WTC11 (cell line): ENCODE data around the gene SNRPA1. TPM values are rescaled to one million over a fixed set of nuclear protein-coding genes. Genes with fewer than 3 reads are reported as not detected.

Source experiments
- ATAC-seq: fragments of 200-7000 bp; cut with Tn5 transposase; 2 replicates; pipeline ENCODE4 v1.10.0; 2021; ENCODE audit warnings: mild to moderate bottlenecking, moderate library complexity
- CTCF ChIA-PET: fragments of 300-600 bp; sonication (Branson Sonifier 250); formaldehyde crosslinking; loops from one replicate; lab custom pipeline; 2021; ENCODE audit warnings: antibody characterized with exemption; lab: Charles Lee
- POLR2A ChIA-PET: fragments of 350-600 bp; sonication (Branson Sonifier 250); formaldehyde crosslinking; loops from one replicate; lab custom pipeline; 2021; ENCODE audit warnings: antibody characterized with exemption; lab: Charles Lee
- DNase-seq: peaks from one replicate; pipeline ENCODE4 v3.0.0; 2021; ENCODE audit warnings: low spot score
- H3K27ac Mint-ChIP-seq: 2 replicates; pipeline ENCODE4 v1.8.0; 2021; ENCODE audit warnings: mixed read lengths
- H3K27me3 Mint-ChIP-seq: 2 replicates; pipeline ENCODE4 v1.8.0; 2021; ENCODE audit warnings: low read depth, mild to moderate bottlenecking, moderate library complexity, mixed read lengths
- H3K36me3 Mint-ChIP-seq: 2 replicates; pipeline ENCODE4 v1.8.0; 2021; ENCODE audit warnings: mixed read lengths
- H3K4me1 Mint-ChIP-seq: 2 replicates; pipeline ENCODE4 v1.8.0; 2022; ENCODE audit warnings: mixed read lengths
- H3K4me3 Mint-ChIP-seq: 2 replicates; pipeline ENCODE4 v1.8.0; 2021; ENCODE audit warnings: mild to moderate bottlenecking, moderate library complexity, mixed read lengths
- H3K9me3 Mint-ChIP-seq: 2 replicates; pipeline ENCODE4 v1.8.0; 2021; ENCODE audit warnings: mixed read lengths
- ESRRA ChIP-seq: sonication (generic); formaldehyde crosslinking; IDR thresholded peaks from 2 replicates; pipeline ENCODE4 v1.8.1; 2022; ENCODE audit warnings: mild to moderate bottlenecking, missing genetic modification reagents, borderline replicate concordance
- FOXJ3 ChIP-seq: sonication (generic); formaldehyde crosslinking; IDR thresholded peaks from 2 replicates; pipeline ENCODE4 v1.9.0; 2021; ENCODE audit warnings: missing genetic modification reagents, mild to moderate bottlenecking, borderline replicate concordance
- IRF2 ChIP-seq: sonication (generic); formaldehyde crosslinking; IDR thresholded peaks from 2 replicates; pipeline ENCODE4 v1.8.0; 2022; ENCODE audit warnings: low read depth, missing genetic modification reagents, borderline replicate concordance
- NFE2L1 ChIP-seq: sonication (generic); formaldehyde crosslinking; IDR thresholded peaks from 2 replicates; pipeline ENCODE4 v1.8.1; 2023; ENCODE audit warnings: missing genetic modification reagents
- NR2C2 ChIP-seq: sonication (generic); formaldehyde crosslinking; IDR thresholded peaks from 2 replicates; pipeline ENCODE4 v1.8.0; 2022; ENCODE audit warnings: mild to moderate bottlenecking, missing genetic modification reagents
- PRRX2 ChIP-seq: fragments of 250-450 bp; sonication (Bioruptor Pico); IDR thresholded peaks from 2 replicates; pipeline ENCODE4 v1.8.0; 2021; ENCODE audit warnings: mild to moderate bottlenecking
- RORB ChIP-seq: fragments of 250-450 bp; sonication (Bioruptor Pico); IDR thresholded peaks from 2 replicates; pipeline ENCODE4 v1.9.0; 2021; ENCODE audit warnings: mild to moderate bottlenecking
- SMAD4 ChIP-seq: sonication (generic); formaldehyde crosslinking; IDR thresholded peaks from 2 replicates; pipeline ENCODE4 v1.8.0; 2022; ENCODE audit warnings: mild to moderate bottlenecking, missing genetic modification reagents
- ZBTB21 ChIP-seq: sonication (generic); formaldehyde crosslinking; IDR thresholded peaks from 2 replicates; pipeline ENCODE4 v1.8.1; 2023; ENCODE audit warnings: mild to moderate bottlenecking, missing genetic modification reagents, borderline replicate concordance
- ZNF671 ChIP-seq: fragments of 250-450 bp; sonication (Bioruptor Pico); IDR thresholded peaks from 2 replicates; pipeline ENCODE4 v1.8.0; 2021; ENCODE audit warnings: mild to moderate bottlenecking
- total RNA-seq: library from RNA; stranded (reverse); gene quantifications from 3 replicates; pipeline ENCODE4 v1.2.3, GENCODE V29; 2021
- TF ChIP-seq, protein P1 (sequence below): fragments of 250-450 bp; sonication (Bioruptor Pico); IDR thresholded peaks from 2 replicates; pipeline ENCODE4 v1.9.0; 2021; ENCODE audit warnings: moderate library complexity, mild to moderate bottlenecking, inconsistent platforms, borderline replicate concordance
- TF ChIP-seq, protein P2 (sequence below): sonication (generic); formaldehyde crosslinking; IDR thresholded peaks from 2 replicates; pipeline ENCODE4 v1.8.1; 2022; ENCODE audit warnings: missing genetic modification reagents, borderline replicate concordance
- TF ChIP-seq, protein P3 (sequence below): sonication (generic); formaldehyde crosslinking; conservative IDR thresholded peaks from 2 replicates; pipeline ENCODE4 v1.8.1; 2022; ENCODE audit warnings: mild to moderate bottlenecking, missing genetic modification reagents
- TF ChIP-seq, protein P4 (sequence below): sonication (generic); formaldehyde crosslinking; IDR thresholded peaks from 2 replicates; pipeline ENCODE4 v1.8.0; 2022; ENCODE audit warnings: missing genetic modification reagents
- TF ChIP-seq, protein P5 (sequence below): sonication (generic); formaldehyde crosslinking; IDR thresholded peaks from 2 replicates; pipeline ENCODE4 v1.8.1; 2022; ENCODE audit warnings: low read depth, missing genetic modification reagents, borderline replicate concordance
- TF ChIP-seq, protein P6 (sequence below): sonication (generic); formaldehyde crosslinking; IDR thresholded peaks from 2 replicates; pipeline ENCODE4 v1.8.0; 2023; ENCODE audit warnings: mild to moderate bottlenecking, missing genetic modification reagents

SNRPA1 gene
- total RNA-seq, 1 experiment from 2014 or later = 170 TPM

DNA sequence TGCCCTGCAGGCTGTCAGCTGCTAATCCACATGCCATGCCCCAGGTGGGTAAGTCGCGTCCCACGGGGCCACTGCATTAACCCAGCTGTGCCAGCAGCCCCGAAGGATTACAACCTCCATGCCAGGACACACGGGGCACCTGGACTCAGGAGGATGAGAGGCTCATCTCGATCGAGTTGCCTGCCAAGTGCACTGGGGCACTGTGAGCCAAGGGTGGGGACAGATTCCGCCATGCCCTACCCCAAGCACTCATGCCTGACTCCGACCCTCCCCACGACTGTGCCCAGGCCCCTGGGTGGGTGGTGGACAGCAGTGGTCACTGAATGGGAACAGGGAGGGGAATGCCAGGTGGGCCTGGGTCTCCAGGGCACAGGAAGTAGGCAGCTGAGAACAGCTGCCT lies 20.7 kb upstream of the SNRPA1 start (continued):
- TF ChIP-seq IRF2 (CRISPR knock-in tag) (no peak), RORB (CRISPR knock-in tag) (no peak), SMAD4 (CRISPR knock-in tag) (no peak)
- TF ChIP-seq, all 79 proteins: peak for 0

DNA sequence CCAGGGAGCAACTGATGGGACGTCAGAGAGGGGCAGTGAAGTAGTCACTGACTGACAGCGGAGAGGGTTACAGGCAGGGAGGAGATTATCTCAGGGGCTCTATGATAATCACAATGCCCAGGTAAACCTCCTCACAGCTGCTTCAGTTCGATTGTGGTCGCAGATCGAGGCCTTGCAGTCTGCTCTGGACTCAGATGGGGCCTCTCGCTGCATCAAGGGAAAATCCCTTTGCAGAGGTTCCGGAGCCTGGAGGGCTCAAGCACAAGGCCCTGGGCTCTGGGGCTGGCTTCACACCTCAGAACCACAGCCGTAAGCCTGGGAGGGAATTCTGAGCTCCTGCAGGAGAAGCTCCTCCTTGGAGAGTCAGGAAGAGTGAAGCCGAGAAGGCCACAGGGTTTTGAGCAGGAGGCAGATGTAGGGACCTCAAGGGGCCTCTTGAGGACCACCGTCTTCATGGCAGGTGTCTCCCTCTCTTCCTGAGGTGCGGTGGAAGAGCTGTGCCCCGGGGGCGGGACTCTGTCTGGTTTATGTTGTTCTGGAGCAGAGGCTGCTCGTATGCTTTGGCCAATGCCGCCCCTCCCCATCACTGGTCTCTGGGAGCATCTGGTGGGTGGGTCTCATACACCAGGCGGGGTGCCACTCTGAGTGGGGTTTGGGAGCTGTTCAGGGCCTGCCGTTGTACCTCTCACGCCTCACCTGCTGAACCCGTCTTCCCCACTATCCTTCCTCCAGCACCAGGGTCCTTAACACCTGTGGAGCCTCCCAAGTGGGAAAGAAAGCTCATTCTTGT lies 19.5 kb upstream of the SNRPA1 start:
- no peaks in the 10 kb centered on the region for H3K36me3 Mint-ChIP-seq
- H3K4me3 Mint-ChIP-seq = no peak overlapping the region
- DNase-seq (peak; percentile 9), ATAC-seq (no peak)
- CTCF ChIA-PET = interaction anchor here (0.7 kb wide), 1 partner anchor 26 kb away, joined by 3 read pairs; no protein-coding TSS in a partner anchor
- no peaks in the 10 kb centered on the region for H3K4me1 Mint-ChIP-seq
- 0 out of 2 replicates have a peak, but pooled peaks cover 2% of the 10 kb centered on the region for H3K27me3 Mint-ChIP-seq
- TF ChIP-seq PRRX2 = no peak
- POLR2A ChIA-PET = no interaction called here
- no peak overlapping the region for H3K27ac Mint-ChIP-seq
- peaks cover 3% of the 10 kb centered on the region; the same call in 1 of the 2 replicates for H3K9me3 Mint-ChIP-seq

DNA sequence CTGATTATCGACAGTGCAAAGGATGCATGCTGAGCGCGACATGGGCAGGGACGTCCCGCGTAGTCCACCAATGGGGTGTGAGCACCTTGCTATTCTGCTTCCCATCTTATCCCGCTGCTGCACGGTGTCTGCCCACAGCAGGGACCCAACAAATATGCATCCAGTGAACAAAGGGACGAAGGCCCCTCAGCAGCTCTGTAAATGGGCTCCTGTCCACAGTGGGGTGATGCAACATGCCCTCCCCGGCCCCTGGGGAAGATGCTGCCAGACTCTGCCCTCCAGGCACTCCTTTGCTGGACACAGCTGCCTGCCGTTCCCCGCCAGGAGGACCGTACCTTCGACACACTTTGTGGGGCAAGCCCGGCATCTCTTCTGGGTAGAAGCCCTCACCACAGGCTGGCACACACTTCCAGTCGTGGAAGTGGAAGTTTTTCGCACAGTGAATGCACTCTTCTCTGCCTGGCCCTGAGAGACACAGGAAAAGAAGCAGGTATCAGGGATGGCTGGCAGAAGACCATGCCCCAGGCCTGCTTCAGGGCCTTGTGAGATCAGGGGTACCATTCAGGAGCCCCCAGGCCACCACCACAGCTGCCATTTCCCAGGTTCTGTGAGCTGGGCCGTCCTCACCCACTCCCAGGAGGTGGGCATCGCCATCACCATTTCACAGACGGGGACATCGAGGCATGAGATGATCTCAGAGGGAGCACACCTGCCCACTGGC lies 18.2 kb upstream of the SNRPA1 start:
- DNase-seq (peak; percentile 11), ATAC-seq (no peak)
- CTCF ChIA-PET = interaction anchor here (1.5 kb wide), 1 partner anchor 8 kb away, joined by 5 read pairs; no protein-coding TSS in a partner anchor
- Mint-ChIP-seq H3K27me3 (0 out of 2 replicates have a peak, but pooled peaks cover 2% of the 10 kb centered on the region), H3K9me3 (peaks cover 3% of the 10 kb centered on the region; the same call in 1 of the 2 replicates), H3K4me1 (no peaks in the 10 kb centered on the region), H3K4me3 (no peak overlapping the region), H3K27ac (no peak overlapping the region), H3K36me3 (no peaks in the 10 kb centered on the region)
- TF ChIP-seq SMAD4 (CRISPR knock-in tag) (no peak), ZNF671 (CRISPR knock-in tag) (no peak), NR2C2 (CRISPR knock-in tag) (no peak), ESRRA (CRISPR knock-in tag) (no peak)
- TF ChIP-seq, protein P1, sequence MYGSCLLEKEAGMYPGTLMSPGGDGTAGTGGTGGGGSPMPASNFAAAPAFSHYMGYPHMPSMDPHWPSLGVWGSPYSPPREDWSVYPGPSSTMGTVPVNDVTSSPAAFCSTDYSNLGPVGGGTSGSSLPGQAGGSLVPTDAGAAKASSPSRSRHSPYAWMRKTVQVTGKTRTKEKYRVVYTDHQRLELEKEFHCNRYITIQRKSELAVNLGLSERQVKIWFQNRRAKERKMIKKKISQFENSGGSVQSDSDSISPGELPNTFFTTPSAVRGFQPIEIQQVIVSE (CRISPR knock-in tag) = no peak
- TF ChIP-seq, protein P2, sequence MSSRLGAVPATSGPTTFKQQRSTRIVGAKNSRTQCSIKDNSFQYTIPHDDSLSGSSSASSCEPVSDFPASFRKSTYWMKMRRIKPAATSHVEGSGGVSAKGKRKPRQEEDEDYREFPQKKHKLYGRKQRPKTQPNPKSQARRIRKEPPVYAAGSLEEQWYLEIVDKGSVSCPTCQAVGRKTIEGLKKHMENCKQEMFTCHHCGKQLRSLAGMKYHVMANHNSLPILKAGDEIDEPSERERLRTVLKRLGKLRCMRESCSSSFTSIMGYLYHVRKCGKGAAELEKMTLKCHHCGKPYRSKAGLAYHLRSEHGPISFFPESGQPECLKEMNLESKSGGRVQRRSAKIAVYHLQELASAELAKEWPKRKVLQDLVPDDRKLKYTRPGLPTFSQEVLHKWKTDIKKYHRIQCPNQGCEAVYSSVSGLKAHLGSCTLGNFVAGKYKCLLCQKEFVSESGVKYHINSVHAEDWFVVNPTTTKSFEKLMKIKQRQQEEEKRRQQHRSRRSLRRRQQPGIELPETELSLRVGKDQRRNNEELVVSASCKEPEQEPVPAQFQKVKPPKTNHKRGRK (CRISPR knock-in tag) = no peak
- TF ChIP-seq, protein P3, sequence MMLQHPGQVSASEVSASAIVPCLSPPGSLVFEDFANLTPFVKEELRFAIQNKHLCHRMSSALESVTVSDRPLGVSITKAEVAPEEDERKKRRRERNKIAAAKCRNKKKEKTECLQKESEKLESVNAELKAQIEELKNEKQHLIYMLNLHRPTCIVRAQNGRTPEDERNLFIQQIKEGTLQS (CRISPR knock-in tag) = no peak; the same call in 1 of the 2 replicates
- TF ChIP-seq, protein P4, sequence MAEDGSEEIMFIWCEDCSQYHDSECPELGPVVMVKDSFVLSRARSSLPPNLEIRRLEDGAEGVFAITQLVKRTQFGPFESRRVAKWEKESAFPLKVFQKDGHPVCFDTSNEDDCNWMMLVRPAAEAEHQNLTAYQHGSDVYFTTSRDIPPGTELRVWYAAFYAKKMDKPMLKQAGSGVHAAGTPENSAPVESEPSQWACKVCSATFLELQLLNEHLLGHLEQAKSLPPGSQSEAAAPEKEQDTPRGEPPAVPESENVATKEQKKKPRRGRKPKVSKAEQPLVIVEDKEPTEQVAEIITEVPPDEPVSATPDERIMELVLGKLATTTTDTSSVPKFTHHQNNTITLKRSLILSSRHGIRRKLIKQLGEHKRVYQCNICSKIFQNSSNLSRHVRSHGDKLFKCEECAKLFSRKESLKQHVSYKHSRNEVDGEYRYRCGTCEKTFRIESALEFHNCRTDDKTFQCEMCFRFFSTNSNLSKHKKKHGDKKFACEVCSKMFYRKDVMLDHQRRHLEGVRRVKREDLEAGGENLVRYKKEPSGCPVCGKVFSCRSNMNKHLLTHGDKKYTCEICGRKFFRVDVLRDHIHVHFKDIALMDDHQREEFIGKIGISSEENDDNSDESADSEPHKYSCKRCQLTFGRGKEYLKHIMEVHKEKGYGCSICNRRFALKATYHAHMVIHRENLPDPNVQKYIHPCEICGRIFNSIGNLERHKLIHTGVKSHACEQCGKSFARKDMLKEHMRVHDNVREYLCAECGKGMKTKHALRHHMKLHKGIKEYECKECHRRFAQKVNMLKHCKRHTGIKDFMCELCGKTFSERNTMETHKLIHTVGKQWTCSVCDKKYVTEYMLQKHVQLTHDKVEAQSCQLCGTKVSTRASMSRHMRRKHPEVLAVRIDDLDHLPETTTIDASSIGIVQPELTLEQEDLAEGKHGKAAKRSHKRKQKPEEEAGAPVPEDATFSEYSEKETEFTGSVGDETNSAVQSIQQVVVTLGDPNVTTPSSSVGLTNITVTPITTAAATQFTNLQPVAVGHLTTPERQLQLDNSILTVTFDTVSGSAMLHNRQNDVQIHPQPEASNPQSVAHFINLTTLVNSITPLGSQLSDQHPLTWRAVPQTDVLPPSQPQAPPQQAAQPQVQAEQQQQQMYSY (CRISPR knock-in tag) = no peak
- POLR2A ChIA-PET = no interaction called here

DNA sequence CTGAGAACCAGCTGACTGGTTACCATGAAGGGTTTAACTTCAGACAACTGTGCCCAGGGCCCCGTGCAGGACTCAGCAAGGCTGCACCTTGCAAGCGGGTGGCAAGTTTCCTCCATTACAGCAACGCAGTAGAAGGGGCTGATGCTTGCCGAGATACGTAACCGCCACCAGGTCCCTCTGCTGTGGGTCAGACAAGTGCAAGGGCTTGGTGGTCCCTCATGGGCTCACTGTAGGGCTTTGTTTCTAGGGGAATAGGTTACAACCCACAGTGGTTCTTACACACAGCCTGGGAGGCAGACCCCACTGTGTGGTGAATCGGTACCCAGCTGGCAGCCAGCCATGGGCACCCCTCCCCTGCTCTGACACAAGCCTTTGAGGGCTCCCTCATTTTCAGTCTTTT lies 15.5 kb upstream of the SNRPA1 start:
- Mint-ChIP-seq H3K27me3 (no peaks in the 10 kb centered on the region), H3K36me3 (no peaks in the 10 kb centered on the region), H3K4me3 (no peak overlapping the region), H3K27ac (no peak overlapping the region), H3K9me3 (peaks cover 3% of the 10 kb centered on the region; the same call in 1 of the 2 replicates), H3K4me1 (no peaks in the 10 kb centered on the region)
- POLR2A ChIA-PET = no interaction called here
- CTCF ChIA-PET = interaction anchor here (0.7 kb wide), 1 partner anchor 17 kb away, joined by 3 read pairs; no protein-coding TSS in a partner anchor
- DNase-seq (no peak), ATAC-seq (no peak)
- TF ChIP-seq, protein P5, sequence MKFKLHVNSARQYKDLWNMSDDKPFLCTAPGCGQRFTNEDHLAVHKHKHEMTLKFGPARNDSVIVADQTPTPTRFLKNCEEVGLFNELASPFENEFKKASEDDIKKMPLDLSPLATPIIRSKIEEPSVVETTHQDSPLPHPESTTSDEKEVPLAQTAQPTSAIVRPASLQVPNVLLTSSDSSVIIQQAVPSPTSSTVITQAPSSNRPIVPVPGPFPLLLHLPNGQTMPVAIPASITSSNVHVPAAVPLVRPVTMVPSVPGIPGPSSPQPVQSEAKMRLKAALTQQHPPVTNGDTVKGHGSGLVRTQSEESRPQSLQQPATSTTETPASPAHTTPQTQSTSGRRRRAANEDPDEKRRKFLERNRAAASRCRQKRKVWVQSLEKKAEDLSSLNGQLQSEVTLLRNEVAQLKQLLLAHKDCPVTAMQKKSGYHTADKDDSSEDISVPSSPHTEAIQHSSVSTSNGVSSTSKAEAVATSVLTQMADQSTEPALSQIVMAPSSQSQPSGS = no peak
- TF ChIP-seq NFE2L1 (CRISPR knock-in tag) (no peak), ESRRA (CRISPR knock-in tag) (no peak), ZBTB21 (no peak), FOXJ3 (CRISPR knock-in tag) (no peak)
- TF ChIP-seq, protein P6, sequence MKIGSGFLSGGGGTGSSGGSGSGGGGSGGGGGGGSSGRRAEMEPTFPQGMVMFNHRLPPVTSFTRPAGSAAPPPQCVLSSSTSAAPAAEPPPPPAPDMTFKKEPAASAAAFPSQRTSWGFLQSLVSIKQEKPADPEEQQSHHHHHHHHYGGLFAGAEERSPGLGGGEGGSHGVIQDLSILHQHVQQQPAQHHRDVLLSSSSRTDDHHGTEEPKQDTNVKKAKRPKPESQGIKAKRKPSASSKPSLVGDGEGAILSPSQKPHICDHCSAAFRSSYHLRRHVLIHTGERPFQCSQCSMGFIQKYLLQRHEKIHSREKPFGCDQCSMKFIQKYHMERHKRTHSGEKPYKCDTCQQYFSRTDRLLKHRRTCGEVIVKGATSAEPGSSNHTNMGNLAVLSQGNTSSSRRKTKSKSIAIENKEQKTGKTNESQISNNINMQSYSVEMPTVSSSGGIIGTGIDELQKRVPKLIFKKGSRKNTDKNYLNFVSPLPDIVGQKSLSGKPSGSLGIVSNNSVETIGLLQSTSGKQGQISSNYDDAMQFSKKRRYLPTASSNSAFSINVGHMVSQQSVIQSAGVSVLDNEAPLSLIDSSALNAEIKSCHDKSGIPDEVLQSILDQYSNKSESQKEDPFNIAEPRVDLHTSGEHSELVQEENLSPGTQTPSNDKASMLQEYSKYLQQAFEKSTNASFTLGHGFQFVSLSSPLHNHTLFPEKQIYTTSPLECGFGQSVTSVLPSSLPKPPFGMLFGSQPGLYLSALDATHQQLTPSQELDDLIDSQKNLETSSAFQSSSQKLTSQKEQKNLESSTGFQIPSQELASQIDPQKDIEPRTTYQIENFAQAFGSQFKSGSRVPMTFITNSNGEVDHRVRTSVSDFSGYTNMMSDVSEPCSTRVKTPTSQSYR = no peak
